ENCODE measurements around the gene NPM3. TPM values are rescaled to one million over a fixed set of nuclear protein-coding genes. Genes with fewer than 3 reads are reported as not detected.

Gene NPM3
- total and polyA plus RNA-seq, 2 of the 13 experiments (the other 11 are each of a cell fraction or from before 2014, with no cell fraction given) = 47.6 to 129 TPM

- peaks cover 22 to 77% of the 10 kb centered on the region in 2 experiments for H3K27me3 ChIP-seq (ENCODE audit: control insufficient read depth in 1 of 2, insufficient read depth in 2 of 2, low read length in 2 of 2)
- no peaks in the 10 kb centered on the region for H3K9me3 ChIP-seq (ENCODE audit: low read length)
- no peaks in the 10 kb centered on the region for H3K36me3 ChIP-seq (replicated peaks in 1 of 2; ENCODE audit: control insufficient read depth in 1 of 2, insufficient read depth in 2 of 2, low read length in 2 of 2)
- no peak overlapping the region for H2AFZ ChIP-seq (ENCODE audit: low read length)
- H3K9ac ChIP-seq (ENCODE audit: insufficient read depth, low read depth, low read length) = no peak overlapping the region
- intact Hi-C loops (cut with micrococcal nuclease; ENCODE audit: unreplicated experiment) = no loop called here
- no peaks in the 10 kb centered on the region for H3K79me2 ChIP-seq (ENCODE audit: insufficient read depth, low read length)
- no peak overlapping the region for H3K4me3 ChIP-seq (replicated peaks in 1 of 3; ENCODE audit: insufficient read depth in 1 of 3, low read depth in 2 of 3, low read length in 3 of 3)
- WGBS (ENCODE audit: low lambda C conversion rate) = 51% methylated on average over 7 of the region's 10 CpGs
- in situ Hi-C loops (cut with HindIII; ENCODE audit: extremely low pct_ligation_motif_present, low pct_unique_long_range_greater_than_20kb) = no loop called here
- POLR2A ChIA-PET = no interaction called here
- no peak overlapping the region for H3K27ac ChIP-seq (ENCODE audit: extremely low read length, insufficient read depth, low read length)
- no peak overlapping the region for H3K4me2 ChIP-seq (ENCODE audit: low read depth, low read length)
- DNase-seq (ENCODE audit: low spot score) (no peak), FAIRE-seq (no peak), ATAC-seq (no peak)
- CTCF ChIA-PET (ENCODE audit: low intra/inter-chr PET ratio, low total read pairs) = no interaction called here
- BruUV-seq (replicated peaks) = no TSS peak
- no peaks in the 10 kb centered on the region for H4K20me1 ChIP-seq (ENCODE audit: insufficient read depth, low read length)
- H3K4me1 ChIP-seq (ENCODE audit: insufficient read depth, low read length) = no peaks in the 10 kb centered on the region
- TF ChIP-seq DRAP1 (CRISPR knock-in tag; IDR thresholded peaks at IDR 0.05) (no peak), MED1 (CRISPR knock-in tag; IDR thresholded peaks at IDR 0.05) (no peak), REXO4 (CRISPR knock-in tag; IDR thresholded peaks at IDR 0.05; ENCODE audit: borderline replicate concordance) (no peak), JARID2 (CRISPR knock-in tag; IDR thresholded peaks at IDR 0.05; ENCODE audit: insufficient replicate concordance) (no peak), IRF9 (CRISPR knock-in tag; IDR thresholded peaks at IDR 0.05; ENCODE audit: borderline replicate concordance) (no peak), HES4 (CRISPR knock-in tag; IDR thresholded peaks at IDR 0.05; ENCODE audit: borderline replicate concordance) (no peak), POLR2AphosphoS2 (IDR thresholded peaks at IDR 0.05; ENCODE audit: low read depth, low read length) (no peak), NR1H2 (CRISPR knock-in tag; IDR thresholded peaks at IDR 0.05; ENCODE audit: borderline replicate concordance, low read depth) (no peak), STAT5B (CRISPR knock-in tag; IDR thresholded peaks at IDR 0.05) (no peak), ATF7 (IDR thresholded peaks at IDR 0.05) (no peak), ATF7 (CRISPR knock-in tag; IDR thresholded peaks at IDR 0.05) (no peak), KAT7 (CRISPR knock-in tag; IDR thresholded peaks at IDR 0.05; ENCODE audit: borderline replicate concordance) (no peak), E2F5 (CRISPR knock-in tag; conservative IDR thresholded peaks at IDR 0.05) (no peak), ZFP36 (IDR thresholded peaks at IDR 0.05; ENCODE audit: borderline replicate concordance, low read depth, low read length, partially characterized antibody) (no peak), DPF2 (CRISPR knock-in tag; IDR thresholded peaks at IDR 0.05; ENCODE audit: borderline replicate concordance, low read depth) (no peak), MATR3 (CRISPR knock-in tag; IDR thresholded peaks at IDR 0.05) (no peak), KDM1A (CRISPR knock-in tag; IDR thresholded peaks at IDR 0.05) (no peak), AKNA (CRISPR knock-in tag; IDR thresholded peaks at IDR 0.05; ENCODE audit: borderline replicate concordance) (no peak)
Measured at GRCh38 chr10:101771380-101771779, 11.9 kb downstream of the NPM3 start.

Measured in HepG2 (cell line).